Naive thymus-derived CD8-positive, alpha-beta T cell (primary cell): Measurements from ENCODE around the gene ARID1B. TPM values are rescaled to one million over a fixed set of nuclear protein-coding genes. Genes with fewer than 3 reads are reported as not detected.

Experiments used
- ATAC-seq, 2 donors: fragments of 150-1000 bp; cut with Tn5 transposase in 1 of 2; sonication (Bioruptor Pico), chemical (Tn5 transposase) in 1 of 2; 1 replicate in 1 of 2; 2 replicates in 1 of 2; pipeline ENCODE4 v1.10.0; 2021; ENCODE audit warnings: mild to moderate bottlenecking in 2 of 2, moderate library complexity in 2 of 2
- POLR2A ChIA-PET: fragments of 350-600 bp; sonication (Branson Sonifier 250); formaldehyde crosslinking; loops from one replicate; lab custom pipeline; 2021; ENCODE audit warnings: antibody characterized with exemption; lab: Charles Lee
- DNase-seq, 10 donors: peaks; one replicate each; pipeline versions ENCODE4 v3.0.0 to v3.0.0-alpha.2; 2020 to 2022
- H3K27ac Mint-ChIP-seq, 10 donors: one replicate each; pipeline ENCODE4 v1.8.0; 2020 to 2022; ENCODE audit warnings: mild to moderate bottlenecking in 10 of 10, mixed read lengths in 10 of 10, moderate library complexity in 4 of 10, inconsistent platforms in 1 of 10
- H3K27me3 Mint-ChIP-seq, 5 donors: one replicate each; pipeline ENCODE4 v1.8.0; 2021 to 2022; ENCODE audit warnings: mixed read lengths in 5 of 5
- H3K36me3 Mint-ChIP-seq, 3 donors: one replicate each; pipeline ENCODE4 v1.8.0; 2020 to 2022; ENCODE audit warnings: mixed read lengths in 3 of 3, mild to moderate bottlenecking in 2 of 3, inconsistent platforms in 1 of 3
- H3K4me1 Mint-ChIP-seq, 4 donors: one replicate each; pipeline ENCODE4 v1.8.0; 2021 to 2022; ENCODE audit warnings: mixed read lengths in 4 of 4
- H3K4me3 Mint-ChIP-seq, 10 donors: one replicate each; pipeline ENCODE4 v1.8.0; 2020 to 2022; ENCODE audit warnings: mild to moderate bottlenecking in 10 of 10, mixed read lengths in 10 of 10, moderate library complexity in 6 of 10, inconsistent platforms in 1 of 10
- H3K9me3 Mint-ChIP-seq, 9 donors: one replicate each; pipeline ENCODE4 v1.8.0; 2020 to 2022; ENCODE audit warnings: mixed read lengths in 9 of 9, mild to moderate bottlenecking in 3 of 9, inconsistent platforms in 1 of 9, moderate library complexity in 1 of 9
- polyA plus RNA-seq, 3 donors: library from polyadenylated mRNA; unstranded; fragments of 300-500 nt; fragmentation: Illumina TruSeq; gene quantifications; one replicate each; pipeline ENCODE4 v1.2.3, GENCODE V29; 2021
- total RNA-seq, 8 experiments: library from RNA in 2 of 8; stranded (reverse) in 2 of 8; gene quantifications; one replicate each; pipeline ENCODE4 v1.2.3 and lab custom pipeline; 2021 to 2026

ARID1B gene
- total and polyA plus RNA-seq, 5 experiments from 2014 or later, result 9.0 to 122 (median 18.6) TPM

GRCh38 chr6:156912431-156912830 lies 135.3 kb downstream of the ARID1B start:
- peak in 2 of 10 donors; percentile 23 to 27 for DNase-seq

GRCh38 chr6:156914181-156914580 lies 137.0 kb downstream of the ARID1B start:
- Mint-ChIP-seq H3K4me3 (peak overlapping the region in 1 of 10 donors; percentile 3), H3K9me3 (no peaks in the 10 kb centered on the region), H3K4me1 (peaks cover 47 to 85% (median 77%) of the 10 kb centered on the region in 4 donors), H3K27ac (peak overlapping the region in 3 of 10 donors; percentile 1 to 26 (median 10)), H3K27me3 (no peaks in the 10 kb centered on the region), H3K36me3 (peaks cover 4 to 20% (median 7%) of the 10 kb centered on the region in 3 donors)
- ATAC-seq (no peak), DNase-seq (no peak)
- POLR2A ChIA-PET, result no interaction called here

More at GRCh38 chr6:156912431-156912830, 135.3 kb downstream of the ARID1B start:
- H3K9me3 Mint-ChIP-seq, result no peaks in the 10 kb centered on the region
- H3K4me1 Mint-ChIP-seq, result peaks cover 47 to 83% (median 76%) of the 10 kb centered on the region in 4 donors
- H3K27me3 Mint-ChIP-seq, result no peaks in the 10 kb centered on the region
- POLR2A ChIA-PET, result no interaction called here
- H3K36me3 Mint-ChIP-seq, result peaks cover 4 to 20% (median 7%) of the 10 kb centered on the region in 3 donors
- H3K27ac Mint-ChIP-seq, result peak overlapping the region; percentile 2 to 86 (median 51)
- ATAC-seq, result peak; percentile 80
- peak overlapping the region in 7 of 10 donors; percentile 1 to 62 (median 31) for H3K4me3 Mint-ChIP-seq

- Mint-ChIP-seq H3K4me1 (peaks cover 47 to 82% (median 75%) of the 10 kb centered on the region in 4 donors), H3K9me3 (no peaks in the 10 kb centered on the region), H3K36me3 (peaks cover 4 to 20% (median 7%) of the 10 kb centered on the region in 3 donors), H3K4me3 (peak overlapping the region in 5 of 10 donors; percentile 8 to 52 (median 14)), H3K27me3 (no peaks in the 10 kb centered on the region), H3K27ac (peak overlapping the region; percentile 1 to 83 (median 60))
- DNase-seq (no peak), ATAC-seq (peak in 1 of 2 donors; percentile 22)
- POLR2A ChIA-PET, result interaction anchor here (0.7 kb wide), 1 partner anchor 77 kb away, joined by 3 read pairs; no protein-coding TSS in a partner anchor
Measured at GRCh38 chr6:156916130-156916801, 139.1 kb downstream of the ARID1B start.

GRCh38 chr6:156917213-156917612 lies 140.0 kb downstream of the ARID1B start:
- POLR2A ChIA-PET, result no interaction called here
- Mint-ChIP-seq H3K4me3 (peak overlapping the region in 1 of 10 donors; percentile 1), H3K36me3 (peaks cover 4 to 20% (median 7%) of the 10 kb centered on the region in 3 donors), H3K27me3 (no peaks in the 10 kb centered on the region), H3K4me1 (peaks cover 45 to 76% (median 71%) of the 10 kb centered on the region in 4 donors), H3K9me3 (no peaks in the 10 kb centered on the region), H3K27ac (peak overlapping the region; percentile 3 to 79 (median 50))
- ATAC-seq (no peak), DNase-seq (no peak)

- Mint-ChIP-seq H3K9me3 (no peaks in the 10 kb centered on the region), H3K4me3 (peak overlapping the region in 1 of 10 donors; percentile 16), H3K36me3 (peaks cover 4 to 16% (median 8%) of the 10 kb centered on the region in 3 donors), H3K4me1 (peaks cover 38 to 74% (median 67%) of the 10 kb centered on the region in 4 donors), H3K27me3 (no peaks in the 10 kb centered on the region), H3K27ac (peak overlapping the region in 7 of 10 donors; percentile 22 to 82 (median 44))
- DNase-seq (no peak), ATAC-seq (no peak)
- POLR2A ChIA-PET, result interaction anchor here (0.7 to 1.2 kb wide), 2 partner anchors 83 to 120 kb away, joined by 3 read pairs; no protein-coding TSS in a partner anchor
Measured at GRCh38 chr6:156918647-156919046, 141.5 kb downstream of the ARID1B start.

- H3K27ac Mint-ChIP-seq, result peak overlapping the region in 2 of 10 donors; percentile 38 to 60
- POLR2A ChIA-PET, result interaction anchor here (1.2 kb wide), 1 partner anchor 121 kb away, joined by 3 read pairs; no protein-coding TSS in a partner anchor
- H3K4me3 Mint-ChIP-seq, result no peak overlapping the region
Measured at GRCh38 chr6:156919370-156919769, 142.2 kb downstream of the ARID1B start.

GRCh38 chr6:156919814-156920369 lies 142.7 kb downstream of the ARID1B start:
- H3K36me3 Mint-ChIP-seq, result peaks cover 0 to 9% (median 4%) of the 10 kb centered on the region in 3 donors
- ATAC-seq, result no peak
- POLR2A ChIA-PET, result interaction anchor here (1.2 kb wide), 1 partner anchor 121 kb away, joined by 3 read pairs; no protein-coding TSS in a partner anchor
- peak overlapping the region in 1 of 10 donors; percentile 7 for H3K4me3 Mint-ChIP-seq
- no peaks in the 10 kb centered on the region for H3K9me3 Mint-ChIP-seq
- H3K27ac Mint-ChIP-seq, result peak overlapping the region in 3 of 10 donors; percentile 24 to 60 (median 38)
- peaks cover 28 to 77% (median 64%) of the 10 kb centered on the region in 4 donors for H3K4me1 Mint-ChIP-seq
- no peaks in the 10 kb centered on the region for H3K27me3 Mint-ChIP-seq
- no peak for DNase-seq

More at GRCh38 chr6:156919370-156919769, 142.2 kb downstream of the ARID1B start:
- ATAC-seq, result no peak
- DNase-seq, result no peak
- Mint-ChIP-seq H3K9me3 (no peaks in the 10 kb centered on the region), H3K4me1 (peaks cover 32 to 78% (median 64%) of the 10 kb centered on the region in 4 donors), H3K27me3 (no peaks in the 10 kb centered on the region), H3K36me3 (peaks cover 2 to 12% (median 5%) of the 10 kb centered on the region in 3 donors)

GRCh38 chr6:156924246-156924645 lies 147.1 kb downstream of the ARID1B start:
- peak overlapping the region in 1 of 10 donors; percentile 20 for H3K4me3 Mint-ChIP-seq
- H3K27me3 Mint-ChIP-seq, result no peaks in the 10 kb centered on the region
- peak overlapping the region in 2 of 10 donors; percentile 4 to 41 for H3K27ac Mint-ChIP-seq
- H3K4me1 Mint-ChIP-seq, result peaks cover 36 to 80% (median 74%) of the 10 kb centered on the region in 4 donors
- POLR2A ChIA-PET, result interaction anchor here (0.5 to 0.9 kb wide), 2 partner anchors 62 to 214 kb away, joined by 3 read pairs; no protein-coding TSS in a partner anchor
- no peaks in the 10 kb centered on the region for H3K9me3 Mint-ChIP-seq
- peaks cover 0 to 4% (median 0%) of the 10 kb centered on the region in 3 donors for H3K36me3 Mint-ChIP-seq
- DNase-seq (no peak), ATAC-seq (no peak)

- Mint-ChIP-seq H3K9me3 (no peaks in the 10 kb centered on the region), H3K27ac (peak overlapping the region in 1 of 10 donors; percentile 45), H3K36me3 (peaks cover 0 to 4% (median 4%) of the 10 kb centered on the region in 3 donors), H3K27me3 (no peaks in the 10 kb centered on the region), H3K4me1 (peaks cover 39 to 81% (median 74%) of the 10 kb centered on the region in 4 donors), H3K4me3 (no peak overlapping the region)
- no peak for ATAC-seq
- DNase-seq, result no peak
- POLR2A ChIA-PET, result interaction anchor here (0.5 to 1.0 kb wide), 2 partner anchors 148 to 215 kb away, joined by 3 read pairs; partner anchors contain the start of gene ARID1B
Measured at GRCh38 chr6:156925026-156925425, 147.8 kb downstream of the ARID1B start.

- DNase-seq (no peak), ATAC-seq (peak in 1 of 2 donors; percentile 35)
- Mint-ChIP-seq H3K36me3 (peaks cover 0 to 9% (median 7%) of the 10 kb centered on the region in 3 donors), H3K27ac (peak overlapping the region in 5 of 10 donors; percentile 1 to 80 (median 44)), H3K9me3 (no peaks in the 10 kb centered on the region), H3K4me1 (peaks cover 32 to 79% (median 73%) of the 10 kb centered on the region in 4 donors), H3K4me3 (peak overlapping the region in 7 of 10 donors; percentile 0 to 22 (median 1)), H3K27me3 (no peaks in the 10 kb centered on the region)
- POLR2A ChIA-PET, result interaction anchor here (0.6 to 1.0 kb wide), 2 partner anchors 72 to 149 kb away, joined by 3 to 4 read pairs; partner anchors contain the start of gene ARID1B
Measured at GRCh38 chr6:156925718-156926607, 148.8 kb downstream of the ARID1B start.

- H3K4me1 Mint-ChIP-seq, result peaks cover 32 to 83% (median 77%) of the 10 kb centered on the region in 4 donors
- peaks cover 0 to 9% (median 3%) of the 10 kb centered on the region in 3 donors for H3K36me3 Mint-ChIP-seq
- POLR2A ChIA-PET, result no interaction called here
- DNase-seq, result no peak
- H3K27ac Mint-ChIP-seq, result peak overlapping the region in 5 of 10 donors; percentile 18 to 66 (median 42)
- H3K9me3 Mint-ChIP-seq, result no peaks in the 10 kb centered on the region
- H3K27me3 Mint-ChIP-seq, result no peaks in the 10 kb centered on the region
- ATAC-seq, result no peak
- peak overlapping the region in 2 of 10 donors; percentile 9 to 45 for H3K4me3 Mint-ChIP-seq
Measured at GRCh38 chr6:156928126-156928525, 150.9 kb downstream of the ARID1B start.
